ENCODE results near the gene ARHGEF28.

Gene ARHGEF28

GRCh38 chr5:73624888-73625287 lies 1.1 kb upstream of the ARHGEF28 start:
- TF ChIP-seq POLR2A (IDR thresholded peaks at IDR 0.05; ENCODE audit: low read depth, low read length) (no peak), POLR2AphosphoS5 (IDR thresholded peaks at IDR 0.05; ENCODE audit: low read depth, low read length) (no peak), TAF1 (IDR thresholded peaks at IDR 0.05; ENCODE audit: borderline replicate concordance, low read depth, low read length) (no peak)
- FAIRE-seq (no peak), DNase-seq (ENCODE audit: insufficient read length) (no peak)

DNA sequence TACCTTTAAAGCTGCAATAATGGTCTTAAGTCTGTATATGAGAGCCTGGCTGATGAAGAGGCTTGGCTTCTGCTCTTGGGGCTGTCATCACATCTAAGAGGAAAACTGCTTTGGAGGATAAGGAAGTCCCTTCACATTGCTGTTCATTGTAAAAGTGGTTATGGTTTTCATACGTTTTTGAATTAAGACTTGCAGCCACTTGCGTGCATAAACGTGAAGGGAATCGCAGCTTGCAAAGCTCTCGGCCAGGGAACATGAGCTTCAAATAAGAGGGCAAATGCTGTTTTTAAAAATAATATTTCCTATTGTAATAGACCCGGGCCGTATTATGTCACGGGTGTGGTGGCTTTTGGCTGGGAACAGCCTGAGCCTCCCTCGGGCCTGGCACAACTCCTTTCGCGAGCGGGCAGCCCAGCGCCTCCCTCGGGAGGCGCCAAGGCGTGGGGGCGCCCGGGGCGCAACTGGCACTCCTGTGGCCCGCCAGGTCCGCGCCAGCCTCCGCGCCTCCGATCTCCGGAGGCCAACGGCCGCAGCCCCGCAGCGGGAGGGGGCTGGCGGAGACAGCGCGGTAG lies 538 bp upstream of the ARHGEF28 start:
- peak; percentile 13 for DNase-seq (ENCODE audit: insufficient read length)
- peak; percentile 9 for FAIRE-seq
- TF ChIP-seq POLR2AphosphoS5 (IDR thresholded peaks at IDR 0.05; ENCODE audit: low read depth, low read length) (no peak), POLR2A (IDR thresholded peaks at IDR 0.05; ENCODE audit: low read depth, low read length) (no peak), TAF1 (IDR thresholded peaks at IDR 0.05; ENCODE audit: borderline replicate concordance, low read depth, low read length) (no peak)

GRCh38 chr5:73626814-73627313 lies 868 bp downstream of the ARHGEF28 start:
- DNase-seq (ENCODE audit: insufficient read length) (no peak), FAIRE-seq (no peak)
- TF ChIP-seq POLR2AphosphoS5 (IDR thresholded peaks at IDR 0.05; ENCODE audit: low read depth, low read length): no peak
- no peak for TF ChIP-seq TAF1 (IDR thresholded peaks at IDR 0.05; ENCODE audit: borderline replicate concordance, low read depth, low read length)
- no peak for TF ChIP-seq POLR2A (IDR thresholded peaks at IDR 0.05; ENCODE audit: low read depth, low read length)

- DNase-seq (ENCODE audit: insufficient read length) (no peak), FAIRE-seq (no peak)
- TF ChIP-seq POLR2A (IDR thresholded peaks at IDR 0.05; ENCODE audit: low read depth, low read length) (no peak), POLR2AphosphoS5 (IDR thresholded peaks at IDR 0.05; ENCODE audit: low read depth, low read length) (no peak), TAF1 (IDR thresholded peaks at IDR 0.05; ENCODE audit: borderline replicate concordance, low read depth, low read length) (no peak)
These were observed 3.5 kb downstream of the ARHGEF28 start for GRCh38 chr5:73629456-73629855.

DNA sequence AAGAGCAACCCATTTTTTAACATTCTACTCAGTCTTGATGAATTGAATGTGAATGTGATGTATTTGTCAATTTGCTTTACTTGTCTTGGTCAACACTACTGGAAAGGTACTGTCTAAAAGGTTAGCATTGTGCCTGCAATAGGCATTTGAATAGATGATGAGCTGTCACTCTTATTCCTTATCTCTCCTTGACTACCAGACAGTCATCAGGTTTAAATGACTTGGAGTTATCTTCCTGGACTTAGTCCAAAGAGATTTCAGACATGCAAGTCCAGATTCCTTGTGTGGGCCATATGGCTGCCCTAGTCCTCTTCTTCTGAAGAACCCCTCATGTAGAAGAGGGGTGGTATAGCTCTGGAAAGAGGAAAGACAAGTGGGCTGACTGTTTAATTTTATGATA lies 4.8 kb downstream of the ARHGEF28 start:
- DNase-seq (ENCODE audit: insufficient read length) (no peak), FAIRE-seq (no peak)
- TF ChIP-seq POLR2AphosphoS5 (IDR thresholded peaks at IDR 0.05; ENCODE audit: low read depth, low read length) (no peak), TAF1 (IDR thresholded peaks at IDR 0.05; ENCODE audit: borderline replicate concordance, low read depth, low read length) (no peak), POLR2A (IDR thresholded peaks at IDR 0.05; ENCODE audit: low read depth, low read length) (no peak)

- TF ChIP-seq POLR2A (IDR thresholded peaks at IDR 0.05; ENCODE audit: low read depth, low read length) (no peak), TAF1 (IDR thresholded peaks at IDR 0.05; ENCODE audit: borderline replicate concordance, low read depth, low read length) (no peak), POLR2AphosphoS5 (IDR thresholded peaks at IDR 0.05; ENCODE audit: low read depth, low read length) (no peak)
- DNase-seq (ENCODE audit: insufficient read length) (no peak), FAIRE-seq (no peak)
These were observed 5.5 kb downstream of the ARHGEF28 start for GRCh38 chr5:73631500-73631899.

DNA sequence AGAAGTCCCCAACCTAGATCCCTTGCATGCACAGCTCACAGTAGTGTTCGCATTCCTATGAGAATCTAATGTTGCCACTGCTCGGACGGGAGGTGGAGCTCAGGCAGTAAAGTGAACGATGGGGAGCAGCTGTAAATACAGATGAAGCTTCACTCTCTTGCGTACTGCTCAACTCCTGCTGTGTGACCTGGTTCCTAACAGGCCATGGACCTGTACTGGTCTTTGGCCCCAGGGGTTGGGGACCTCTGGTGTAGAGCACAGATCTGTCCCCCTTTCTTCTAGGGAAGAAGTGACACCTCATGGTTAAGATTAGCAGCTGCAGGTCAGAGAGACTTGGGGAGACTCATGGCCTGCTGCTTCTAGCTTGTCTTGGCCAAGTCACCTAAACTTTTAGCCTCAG lies 7.1 kb downstream of the ARHGEF28 start:
- FAIRE-seq: no peak
- no peak for TF ChIP-seq TAF1 (IDR thresholded peaks at IDR 0.05; ENCODE audit: borderline replicate concordance, low read depth, low read length)
- no peak for TF ChIP-seq POLR2A (IDR thresholded peaks at IDR 0.05; ENCODE audit: low read depth, low read length)
- no peak for TF ChIP-seq POLR2AphosphoS5 (IDR thresholded peaks at IDR 0.05; ENCODE audit: low read depth, low read length)
- no peak for DNase-seq (ENCODE audit: insufficient read length)

DNA sequence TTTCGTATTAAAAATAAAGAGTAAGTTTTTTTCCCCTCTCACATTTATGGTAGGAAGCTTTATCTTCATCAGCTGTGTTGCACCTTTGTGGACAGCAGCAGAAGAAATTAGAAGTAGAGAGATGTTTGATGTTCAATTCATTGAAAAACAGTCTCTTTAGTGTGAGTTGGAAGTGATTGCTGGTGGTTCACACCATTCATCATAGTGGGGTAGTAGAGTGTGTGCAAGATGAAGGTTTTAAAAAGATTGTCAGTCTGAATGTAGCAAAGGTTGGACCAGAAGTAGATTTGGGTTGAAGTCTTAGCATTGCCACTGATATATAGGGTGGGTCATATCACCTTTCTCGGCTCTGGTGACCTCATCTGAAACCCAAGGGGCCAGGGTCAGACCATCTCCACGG lies 10.4 kb downstream of the ARHGEF28 start:
- no peak for FAIRE-seq

DNA sequence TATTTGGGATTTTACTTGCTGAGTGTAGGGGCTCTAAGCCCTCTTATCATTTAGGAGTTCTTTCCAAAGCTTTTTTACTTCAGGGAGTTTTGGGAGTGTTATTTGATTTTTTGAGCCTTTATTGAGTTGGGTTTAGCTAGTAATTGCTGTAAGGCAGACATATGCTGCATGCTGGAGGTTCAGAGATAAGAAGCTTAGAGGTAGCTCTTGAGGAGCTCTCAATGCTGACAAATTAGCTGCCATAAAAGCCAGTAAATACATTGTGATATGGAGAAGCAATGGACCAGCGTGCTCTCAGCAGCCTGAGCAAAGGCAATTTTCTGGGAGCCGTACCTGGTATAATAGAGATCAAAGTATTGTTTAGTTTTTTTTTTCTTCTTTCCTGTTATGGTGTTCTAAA lies 11.6 kb downstream of the ARHGEF28 start:
- DNase-seq (ENCODE audit: insufficient read length): no peak
- no peak for TF ChIP-seq POLR2AphosphoS5 (IDR thresholded peaks at IDR 0.05; ENCODE audit: low read depth, low read length)
- no peak for TF ChIP-seq TAF1 (IDR thresholded peaks at IDR 0.05; ENCODE audit: borderline replicate concordance, low read depth, low read length)
- TF ChIP-seq POLR2A (IDR thresholded peaks at IDR 0.05; ENCODE audit: low read depth, low read length): no peak
- no peak for FAIRE-seq

More for the DNA sequence above, 10.4 kb downstream of the ARHGEF28 start:
- DNase-seq (ENCODE audit: insufficient read length): no peak
- TF ChIP-seq POLR2A (IDR thresholded peaks at IDR 0.05; ENCODE audit: low read depth, low read length): no peak
- no peak for TF ChIP-seq TAF1 (IDR thresholded peaks at IDR 0.05; ENCODE audit: borderline replicate concordance, low read depth, low read length)
- TF ChIP-seq POLR2AphosphoS5 (IDR thresholded peaks at IDR 0.05; ENCODE audit: low read depth, low read length): no peak

- DNase-seq (ENCODE audit: insufficient read length): no peak
These were observed 12.5 kb downstream of the ARHGEF28 start for GRCh38 chr5:73638344-73639095.

GRCh38 chr5:73640861-73641320 lies 14.9 kb downstream of the ARHGEF28 start:
- no peak for TF ChIP-seq POLR2A (IDR thresholded peaks at IDR 0.05; ENCODE audit: low read depth, low read length)
- TF ChIP-seq TAF1 (IDR thresholded peaks at IDR 0.05; ENCODE audit: borderline replicate concordance, low read depth, low read length): no peak
- no peak for TF ChIP-seq POLR2AphosphoS5 (IDR thresholded peaks at IDR 0.05; ENCODE audit: low read depth, low read length)
- no peak for DNase-seq (ENCODE audit: insufficient read length)
- FAIRE-seq: no peak

More at GRCh38 chr5:73638344-73639095, 12.5 kb downstream of the ARHGEF28 start:
- no peak for FAIRE-seq
- TF ChIP-seq TAF1 (IDR thresholded peaks at IDR 0.05; ENCODE audit: borderline replicate concordance, low read depth, low read length): no peak
- TF ChIP-seq POLR2A (IDR thresholded peaks at IDR 0.05; ENCODE audit: low read depth, low read length): no peak
- TF ChIP-seq POLR2AphosphoS5 (IDR thresholded peaks at IDR 0.05; ENCODE audit: low read depth, low read length): no peak

DNA sequence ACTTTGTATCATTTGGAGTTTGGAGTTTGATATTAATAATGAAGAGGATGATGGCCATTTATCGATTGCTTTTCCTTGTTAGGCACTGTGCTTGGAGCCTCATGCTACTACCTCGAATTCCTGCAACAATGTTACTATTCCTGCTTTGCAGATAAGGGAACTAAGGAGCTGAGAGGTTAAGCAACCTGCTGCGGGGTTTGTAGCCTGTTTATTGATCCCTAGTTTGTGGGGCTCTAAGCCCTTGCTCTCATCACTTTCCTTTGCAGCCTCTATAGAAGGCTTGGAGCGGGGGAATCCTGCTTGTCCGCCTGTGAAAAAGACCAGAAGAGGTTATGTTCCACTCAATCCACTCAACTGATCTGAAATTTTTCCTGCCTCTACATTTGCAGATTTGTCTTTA lies 15.8 kb downstream of the ARHGEF28 start:
- FAIRE-seq (no peak), DNase-seq (ENCODE audit: insufficient read length) (no peak)
- TF ChIP-seq POLR2A (IDR thresholded peaks at IDR 0.05; ENCODE audit: low read depth, low read length): no peak
- TF ChIP-seq TAF1 (IDR thresholded peaks at IDR 0.05; ENCODE audit: borderline replicate concordance, low read depth, low read length): no peak
- TF ChIP-seq POLR2AphosphoS5 (IDR thresholded peaks at IDR 0.05; ENCODE audit: low read depth, low read length): no peak
